ENCODE results near the gene DPM3.
"Not testable (repeated sequence)": the region's sequence is repeated elsewhere in the genome, so short reads cannot be mapped to it uniquely, and the experiment has no call there.

Gene DPM3

DNA sequence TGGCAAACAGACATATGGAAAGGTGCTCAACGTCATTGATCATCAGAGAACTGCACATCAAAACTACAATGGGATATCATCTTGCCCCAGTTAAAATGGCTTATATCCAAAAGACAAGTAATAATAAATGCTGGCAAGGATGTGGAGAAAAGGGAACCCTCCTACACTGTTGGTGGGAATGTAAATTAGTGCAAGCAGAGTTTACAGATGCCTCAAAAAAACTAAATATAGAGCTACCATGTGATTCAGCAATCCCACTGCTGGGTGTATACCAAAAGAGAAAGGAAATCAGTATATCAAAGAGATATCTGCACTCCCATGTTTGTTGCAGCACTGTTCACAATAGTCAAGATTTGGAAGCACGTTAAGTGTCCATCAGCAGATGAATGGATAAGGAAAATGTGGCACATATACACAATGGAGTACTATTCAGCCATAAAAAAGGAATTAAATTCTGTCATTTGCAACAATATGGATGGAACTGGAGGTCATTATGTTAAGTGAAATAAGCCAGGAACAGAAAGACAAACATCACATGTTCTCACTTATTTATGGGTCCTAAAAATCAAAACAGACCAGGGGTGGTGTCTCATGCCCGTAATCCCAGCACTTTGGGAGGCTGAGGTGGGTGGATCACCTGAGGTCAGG, 15.8 kb upstream of the DPM3 start:
- DNase-seq: not testable (repeated sequence)

DNA sequence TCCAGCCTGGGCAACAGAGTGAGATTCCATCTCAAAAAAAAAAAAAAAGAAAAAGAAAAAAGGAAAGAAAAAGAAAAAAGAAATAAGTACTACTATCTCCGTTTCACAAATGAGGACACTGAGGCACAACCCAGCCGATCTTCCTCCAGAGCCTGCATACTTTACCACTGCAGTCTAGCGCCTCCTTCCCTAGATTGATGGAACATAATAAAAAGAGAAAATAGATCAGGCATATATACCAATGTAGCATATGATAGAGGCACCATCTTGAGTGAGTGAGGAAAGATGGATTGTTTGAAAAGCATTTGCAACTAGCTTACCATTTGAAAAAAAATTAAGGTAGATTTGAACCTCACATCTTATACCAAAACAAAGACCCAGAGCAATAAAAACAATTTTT, 5.2 kb upstream of the DPM3 start:
- DNase-seq: no peak

- no peak for DNase-seq
These were observed 1.4 kb upstream of the DPM3 start for GRCh38 chr1:155141749-155142148.

GRCh38 chr1:155140630-155140953, 261 bp upstream of the DPM3 start:
- DNase-seq: no peak

DNA sequence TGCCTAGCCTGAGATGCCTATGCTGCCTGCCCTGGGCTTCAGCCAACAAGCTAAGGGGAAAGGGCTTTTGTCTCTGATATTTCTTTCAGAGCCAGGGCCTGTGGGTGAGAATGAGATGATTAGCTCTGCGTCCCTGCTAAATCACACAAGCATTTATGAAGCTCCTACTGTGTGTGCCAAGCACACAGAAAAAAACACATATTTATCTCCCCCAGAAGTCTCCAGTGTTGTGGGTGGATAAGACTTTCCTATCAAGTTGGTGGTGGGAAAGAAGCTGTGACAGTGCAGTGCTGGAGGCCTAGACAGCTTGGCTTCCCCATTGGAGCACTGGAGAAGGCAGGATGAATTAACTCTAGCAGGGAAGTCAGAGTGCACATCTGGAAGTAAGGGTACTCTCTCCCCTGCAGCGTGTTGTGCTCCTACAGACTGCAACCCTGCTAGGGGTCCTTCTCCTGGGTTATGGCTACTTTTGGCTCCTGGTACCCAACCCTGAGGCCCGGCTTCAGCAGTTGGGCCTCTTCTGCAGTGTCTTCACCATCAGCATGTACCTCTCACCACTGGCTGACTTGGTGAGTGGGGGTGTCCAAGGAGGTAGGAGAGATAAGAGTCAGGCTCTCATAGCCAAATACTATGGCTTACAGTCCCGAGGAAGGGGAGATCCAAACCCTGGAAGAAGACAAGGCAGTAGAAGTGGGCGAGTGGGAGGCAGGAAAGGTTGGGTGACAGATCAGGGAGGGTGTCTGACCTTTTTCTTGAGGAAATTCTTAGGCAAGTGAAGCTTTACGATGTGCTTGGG, 3.0 kb downstream of the DPM3 start:
- DNase-seq: no peak

- no peak for DNase-seq
These were observed 3.6 kb downstream of the DPM3 start for GRCh38 chr1:155136748-155137147.

DNA sequence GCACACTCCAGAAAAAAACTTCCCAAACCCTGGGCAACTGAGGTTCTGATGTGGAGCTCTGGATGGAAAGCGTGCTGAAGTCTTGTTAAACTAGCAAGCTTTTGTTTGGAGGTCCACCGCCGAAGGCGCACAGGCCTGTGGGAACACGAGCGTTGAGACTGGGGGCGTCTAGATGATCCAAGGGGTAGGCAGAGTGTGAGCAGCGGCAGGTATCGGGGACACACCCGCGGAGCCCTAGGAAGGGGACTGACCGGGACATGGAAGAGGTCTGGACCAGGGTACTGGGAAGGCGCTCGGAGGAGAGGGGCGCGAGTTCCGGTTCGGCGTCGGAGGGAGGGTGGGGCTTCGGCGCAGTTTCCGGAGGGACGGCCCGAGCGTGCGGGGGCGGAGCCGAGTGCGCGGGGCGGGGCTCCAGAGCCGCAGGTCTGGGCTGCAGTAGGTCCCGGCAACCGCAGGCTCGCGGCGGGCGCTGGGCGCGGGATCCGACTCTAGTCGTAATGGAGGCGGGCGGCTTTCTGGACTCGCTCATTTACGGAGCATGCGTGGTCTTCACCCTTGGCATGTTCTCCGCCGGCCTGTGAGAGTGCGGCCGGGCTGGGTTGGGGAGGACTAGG, 4.8 kb downstream of the DPM3 start, which contains the start of gene SLC50A1:
Gene SLC50A1 (plus strand): TSS at position 438 of the 614 bp plus-strand sequence. CDS start 60 bp downstream, at position 498.
- peak; percentile 94 for DNase-seq

GRCh38 chr1:155134880-155135414, 5.4 kb downstream of the DPM3 start:
- DNase-seq: peak; percentile 51

DNA sequence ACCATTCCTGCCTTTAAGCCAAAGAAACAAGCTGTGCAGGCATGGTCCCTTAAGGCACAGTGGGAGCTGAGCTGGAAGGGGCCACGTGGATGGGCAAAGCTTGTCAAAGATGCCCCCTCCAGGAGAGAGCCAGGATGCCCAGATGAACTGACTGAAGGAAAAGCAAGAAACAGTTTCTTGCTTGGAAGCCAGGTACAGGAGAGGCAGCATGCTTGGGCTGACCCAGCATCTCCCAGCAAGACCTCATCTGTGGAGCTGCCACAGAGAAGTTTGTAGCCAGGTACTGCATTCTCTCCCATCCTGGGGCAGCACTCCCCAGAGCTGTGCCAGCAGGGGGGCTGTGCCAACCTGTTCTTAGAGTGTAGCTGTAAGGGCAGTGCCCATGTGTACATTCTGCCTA, 6.0 kb downstream of the DPM3 start:
- no peak for DNase-seq

DNA sequence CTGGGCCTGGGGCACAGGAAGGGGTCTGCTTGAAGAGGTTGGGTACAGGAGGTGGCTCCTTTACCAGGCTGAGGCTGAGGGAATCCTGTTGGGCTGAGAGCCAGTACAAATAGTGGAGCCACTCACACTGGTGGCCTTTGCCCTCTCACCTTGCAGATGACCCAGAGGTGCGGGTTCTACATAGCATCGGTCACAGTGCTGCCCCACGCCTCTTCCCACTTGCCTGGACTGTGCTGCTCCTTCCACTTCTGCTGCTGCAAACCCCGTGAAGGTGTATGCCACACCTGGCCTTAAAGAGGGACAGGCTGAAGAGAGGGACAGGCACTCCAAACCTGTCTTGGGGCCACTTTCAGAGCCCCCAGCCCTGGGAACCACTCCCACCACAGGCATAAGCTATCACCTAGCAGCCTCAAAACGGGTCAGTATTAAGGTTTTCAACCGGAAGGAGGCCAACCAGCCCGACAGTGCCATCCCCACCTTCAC, 6.5 kb downstream of the DPM3 start:
- DNase-seq: no peak

GRCh38 chr1:155131856-155132255, 8.5 kb downstream of the DPM3 start:
- no peak for DNase-seq

DNA sequence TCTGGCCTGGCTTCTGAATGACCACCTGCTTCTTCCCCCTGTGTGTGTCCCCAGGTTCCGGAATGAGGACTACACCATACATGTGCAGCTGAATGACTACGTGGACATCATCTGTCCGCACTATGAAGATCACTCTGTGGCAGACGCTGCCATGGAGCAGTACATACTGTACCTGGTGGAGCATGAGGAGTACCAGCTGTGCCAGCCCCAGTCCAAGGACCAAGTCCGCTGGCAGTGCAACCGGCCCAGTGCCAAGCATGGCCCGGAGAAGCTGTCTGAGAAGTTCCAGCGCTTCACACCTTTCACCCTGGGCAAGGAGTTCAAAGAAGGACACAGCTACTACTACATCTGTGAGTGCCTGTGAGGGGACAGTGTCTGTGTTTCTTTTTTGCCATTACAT, 9.0 kb downstream of the DPM3 start:
- DNase-seq: no peak

DNA sequence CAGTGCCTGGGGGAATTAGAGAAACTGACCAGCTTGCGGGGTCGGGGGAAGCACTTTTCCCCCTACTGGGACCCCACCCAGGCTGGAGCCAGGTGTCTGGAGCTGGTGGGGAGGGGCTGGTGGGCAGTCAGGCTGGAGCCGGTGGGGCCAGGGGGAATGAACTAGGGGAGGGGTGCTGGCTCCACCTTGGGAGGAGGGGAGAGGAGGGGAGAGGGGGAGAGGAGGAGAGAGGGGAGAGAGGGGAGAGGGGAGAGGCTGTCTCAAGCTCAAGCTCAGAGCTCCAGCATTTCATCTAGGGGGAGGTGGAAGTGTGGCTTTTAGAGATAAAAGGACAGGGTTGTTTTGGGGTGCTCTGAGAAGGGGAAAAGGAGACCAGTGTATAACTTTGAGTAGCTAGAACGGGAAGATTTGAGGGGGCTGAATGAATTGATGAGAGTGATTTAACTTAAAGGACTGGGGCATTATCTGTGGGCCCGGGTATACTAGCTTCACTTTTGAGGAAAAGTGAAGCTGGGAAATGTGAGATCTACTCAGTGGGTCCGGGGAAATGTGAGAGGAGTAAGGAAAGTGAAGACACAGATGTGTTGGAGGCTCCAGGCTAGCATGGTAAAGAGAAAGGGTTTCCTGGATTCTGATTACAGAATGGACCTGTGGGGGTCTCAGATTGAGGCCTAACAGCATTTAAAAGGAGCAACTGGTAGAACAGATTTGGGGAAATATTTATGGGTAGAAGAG, 9.9 kb downstream of the DPM3 start:
- no peak for DNase-seq

DNA sequence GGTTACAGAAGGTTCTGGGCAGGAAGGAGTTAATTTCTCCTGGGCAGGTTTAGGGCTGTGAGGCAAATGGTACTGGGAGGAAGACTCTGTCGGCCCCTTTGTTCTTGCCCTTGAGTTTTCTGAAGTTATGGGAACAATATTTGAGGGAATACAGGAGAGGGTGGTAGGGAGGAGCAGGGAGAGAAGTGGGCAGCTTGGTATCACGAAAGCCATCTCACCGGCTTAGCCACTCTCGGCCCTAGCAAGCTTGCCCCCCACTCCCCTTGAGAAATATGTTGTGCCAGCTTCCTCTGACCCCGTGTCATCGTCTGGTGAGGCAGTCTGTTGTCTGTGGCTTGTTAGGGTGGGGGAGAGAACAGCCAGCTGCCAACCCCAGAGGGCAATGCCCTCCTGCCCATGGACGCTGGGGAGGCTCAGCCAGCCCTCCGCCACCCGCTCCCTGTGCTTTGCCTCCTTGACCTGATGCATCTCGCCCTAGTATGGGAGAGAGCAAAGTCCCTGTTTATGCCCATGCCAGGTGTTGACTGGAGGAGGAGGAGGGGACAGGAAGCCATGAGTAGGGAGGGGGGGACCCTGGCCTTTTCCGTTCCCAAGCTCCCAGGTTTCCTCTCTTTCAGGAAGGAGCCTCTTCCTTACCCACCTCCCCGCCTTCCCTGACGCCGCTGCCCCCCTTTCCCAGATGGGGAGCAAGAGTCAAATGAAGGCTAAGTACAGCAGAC, 11.4 kb downstream of the DPM3 start:
- peak; percentile 47 for DNase-seq

- no peak for DNase-seq
These were observed 12.2 kb downstream of the DPM3 start for GRCh38 chr1:155127967-155128754.

- DNase-seq: peak; percentile 91
These were observed 13.0 kb downstream of the DPM3 start, which contains the start of gene EFNA1 for GRCh38 chr1:155127105-155127966. Gene EFNA1, plus strand, starts transcription at chr1:155127876. Its CDS starts 102 bp downstream, at chr1:155127978.

- peak; percentile 79 for DNase-seq
These were observed 13.7 kb downstream of the DPM3 start for GRCh38 chr1:155126556-155127104.

DNA sequence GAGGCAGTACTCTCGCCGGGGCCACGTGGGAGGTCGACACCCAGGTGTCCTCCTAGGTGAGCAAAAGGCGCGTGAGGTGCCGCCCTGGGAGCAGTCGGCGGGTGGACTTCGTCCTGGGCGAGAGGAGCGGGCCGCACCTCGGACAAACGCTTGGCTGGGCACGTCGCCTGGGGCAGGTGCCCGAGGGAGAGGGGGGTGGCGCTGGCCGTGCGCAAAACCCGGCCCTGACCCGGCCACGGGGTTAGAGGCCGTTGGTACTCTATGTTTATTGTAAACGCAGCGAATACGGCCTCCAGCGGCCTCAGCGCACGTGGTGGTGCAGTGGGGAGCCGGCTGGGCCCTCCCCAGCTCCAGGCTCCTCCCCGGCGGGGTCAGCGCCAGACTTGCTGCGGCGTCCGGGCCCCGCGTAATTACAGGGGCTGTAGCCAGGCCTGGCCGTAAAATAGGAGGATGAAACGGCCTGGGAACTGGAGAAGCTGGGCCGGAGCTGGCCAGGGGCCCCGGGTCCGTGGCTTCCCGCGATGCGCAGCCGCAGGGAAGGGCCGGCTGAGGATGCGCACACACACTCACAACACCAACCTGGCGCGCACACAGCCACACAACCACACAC, 14.3 kb downstream of the DPM3 start:
- DNase-seq: peak; percentile 86

- DNase-seq: no peak
These were observed 14.8 kb downstream of the DPM3 start for GRCh38 chr1:155125511-155125945.
